IMR-90 (cell line): ENCODE results near the gene IFIT1B. TPM values are rescaled to one million over a fixed set of nuclear protein-coding genes. Genes with fewer than 3 reads are reported as not detected.

ENCODE experiments used
- ATAC-seq: fragments of 200-7000 bp; cut with Tn5 transposase; 2 replicates; pipeline ENCODE4 v1.9.1; 2020; ENCODE audit warnings: low read depth, mild to moderate bottlenecking, moderate library complexity
- BruUV-seq: library from RNA; stranded (reverse); fragments of 400-500 nt; replicated peaks from 2 replicates; lab custom pipeline; 2021; lab: Mats Ljungman, UMichigan
- CTCF ChIA-PET: fragments of 300-600 bp; formaldehyde crosslinking; extraction: SDS; loops from one replicate; lab custom pipeline; 2021; ENCODE audit warnings: antibody characterized with exemption; lab: Yijun Ruan, JAX
- POLR2A ChIA-PET: fragments of 300-600 bp; sonication (Branson Sonifier 250); formaldehyde crosslinking; loops from one replicate; lab custom pipeline; 2022; ENCODE audit warnings: antibody characterized with exemption; ENCODE audit not compliant: unreplicated experiment; lab: Charles Lee
- DNase-seq: peaks from one replicate; pipeline ENCODE4 v3.0.0; 2013
- H2AFZ ChIP-seq: replicated peaks from 2 replicates; pipeline ENCODE3; 2013; ENCODE audit warnings: low read length, mild to moderate bottlenecking; ENCODE audit not compliant: poor library complexity
- H2AK5ac ChIP-seq: 2 replicates; pipeline ENCODE4 v1.6.1; 2013; ENCODE audit warnings: low read depth, low read length, inconsistent platforms
- H2AK9ac ChIP-seq: replicated peaks from 2 replicates; pipeline ENCODE3; 2013; ENCODE audit warnings: mild to moderate bottlenecking, low read depth, low read length, moderate library complexity; ENCODE audit not compliant: poor library complexity
- H2BK120ac ChIP-seq: 2 replicates; pipeline ENCODE4 v1.6.1; 2013; ENCODE audit warnings: low read depth, low read length, inconsistent platforms
- H2BK15ac ChIP-seq: 3 replicates; pipeline ENCODE4 v1.6.1; 2013; ENCODE audit warnings: low read depth, low read length, inconsistent platforms
- H2BK20ac ChIP-seq: 2 replicates; pipeline ENCODE4 v1.6.1; 2013; ENCODE audit warnings: low read depth, mild to moderate bottlenecking, inconsistent platforms, low read length, moderate library complexity
- H2BK5ac ChIP-seq: 2 replicates; pipeline ENCODE4 v1.6.1; 2013; ENCODE audit warnings: mild to moderate bottlenecking, low read depth, low read length, inconsistent platforms; ENCODE audit not compliant: poor library complexity, severe bottlenecking
- H3K14ac ChIP-seq: replicated peaks from 2 replicates; pipeline ENCODE4 v1.6.1; 2013; ENCODE audit warnings: low read depth, low read length, inconsistent platforms
- H3K18ac ChIP-seq: 2 replicates; pipeline ENCODE4 v1.6.1; 2013; ENCODE audit warnings: low read depth, low read length, control low read depth
- H3K23ac ChIP-seq: 2 replicates; pipeline ENCODE4 v1.6.1; 2013; ENCODE audit warnings: low read depth, low read length, inconsistent platforms
- H3K27ac ChIP-seq: 2 replicates; pipeline ENCODE4 v1.5.1; 2013; ENCODE audit warnings: mild to moderate bottlenecking, control low read depth, low read length; ENCODE audit not compliant: insufficient read depth
- H3K27me3 ChIP-seq: 2 replicates; pipeline ENCODE4 v1.6.1; 2013; ENCODE audit warnings: low read length; ENCODE audit not compliant: control insufficient read depth, insufficient read depth
- H3K36me3 ChIP-seq: 2 replicates; pipeline ENCODE4 v1.6.1; 2013; ENCODE audit warnings: low read length, mixed read lengths; ENCODE audit not compliant: control insufficient read depth, insufficient read depth
- H3K4ac ChIP-seq: 2 replicates; pipeline ENCODE4 v1.6.1; 2013; ENCODE audit warnings: low read depth, low read length, inconsistent platforms
- H3K4me1 ChIP-seq: 2 replicates; pipeline ENCODE4 v1.6.1; 2013; ENCODE audit warnings: low read length, mixed read lengths; ENCODE audit not compliant: control insufficient read depth, insufficient read depth
- H3K4me2 ChIP-seq: 2 replicates; pipeline ENCODE4 v1.6.1; 2013; ENCODE audit warnings: low read depth, mild to moderate bottlenecking, control low read depth, low read length, moderate library complexity
- H3K4me3 ChIP-seq: 2 replicates; pipeline ENCODE4 v1.5.1; 2013; ENCODE audit warnings: low read depth, mild to moderate bottlenecking, control low read depth, low read length, moderate library complexity; ENCODE audit not compliant: insufficient read depth
- H3K56ac ChIP-seq: 2 replicates; pipeline ENCODE4 v1.6.1; 2013; ENCODE audit warnings: low read length, inconsistent platforms; ENCODE audit not compliant: insufficient read depth; ENCODE audit errors: extremely low read depth
- H3K79me1 ChIP-seq, 2 experiments: 2 replicates each; pipeline ENCODE4 v1.6.1; 2013; ENCODE audit warnings: low read length in 2 of 2, inconsistent platforms in 1 of 2, low read depth in 1 of 2
- H3K9ac ChIP-seq: 2 replicates; pipeline ENCODE4 v1.6.1; 2013; ENCODE audit warnings: low read depth, low read length, control low read depth
- H3K9me1 ChIP-seq: 2 replicates; pipeline ENCODE4 v1.6.1; 2013; ENCODE audit warnings: low read length, inconsistent platforms; ENCODE audit not compliant: insufficient read depth
- H3K9me3 ChIP-seq: 2 replicates; pipeline ENCODE4 v1.6.1; 2013; ENCODE audit warnings: low read length; ENCODE audit not compliant: control insufficient read depth, insufficient read depth
- H4K20me1 ChIP-seq: 2 replicates; pipeline ENCODE4 v1.6.1; 2013; ENCODE audit warnings: low read length, inconsistent platforms; ENCODE audit not compliant: insufficient read depth
- H4K5ac ChIP-seq: 2 replicates; pipeline ENCODE4 v1.6.1; 2013; ENCODE audit warnings: mild to moderate bottlenecking, low read depth, low read length, control low read depth
- H4K8ac ChIP-seq, 2 experiments: 2 replicates each; pipeline ENCODE4 v1.6.1; 2013; ENCODE audit warnings: low read depth in 2 of 2, low read length in 2 of 2, control low read depth in 1 of 2, inconsistent platforms in 1 of 2
- H4K91ac ChIP-seq: 2 replicates; pipeline ENCODE4 v1.6.1; 2013; ENCODE audit warnings: low read depth, low read length, inconsistent platforms; ENCODE audit not compliant: insufficient read depth
- BHLHE40 ChIP-seq: fragments of 150-350 bp; IDR thresholded peaks from 2 replicates; pipeline ENCODE4 v1.6.1; 2016; ENCODE audit warnings: mild to moderate bottlenecking, low read depth, low read length
- CEBPB ChIP-seq: IDR thresholded peaks from 2 replicates; pipeline ENCODE4 v1.6.1; 2012; ENCODE audit warnings: low read depth, low read length, improper control_type of control experiment
- CHD1 ChIP-seq: IDR thresholded peaks from 2 replicates; pipeline ENCODE4 v1.6.1; 2012; ENCODE audit warnings: low read depth, low read length, improper control_type of control experiment
- CTCF ChIP-seq: conservative IDR thresholded peaks from 2 replicates; pipeline ENCODE4 v1.5.1; 2012; ENCODE audit warnings: mild to moderate bottlenecking, low read depth, low read length, improper control_type of control experiment
- ELK1 ChIP-seq: fragments of 150-350 bp; IDR thresholded peaks from 2 replicates; pipeline ENCODE4 v1.6.1; 2016; ENCODE audit warnings: low read depth, mild to moderate bottlenecking, low read length, moderate library complexity, borderline replicate concordance
- FOS ChIP-seq: fragments of 150-350 bp; IDR thresholded peaks from 2 replicates; pipeline ENCODE4 v1.6.1; 2016; ENCODE audit warnings: low read depth, low read length
- MAFK ChIP-seq: IDR thresholded peaks from 2 replicates; pipeline ENCODE4 v1.6.1; 2012; ENCODE audit warnings: low read depth, low read length, improper control_type of control experiment
- MAZ ChIP-seq: IDR thresholded peaks from 2 replicates; pipeline ENCODE4 v1.6.1; 2012; ENCODE audit warnings: low read depth, mild to moderate bottlenecking, low read length, improper control_type of control experiment, moderate library complexity, borderline replicate concordance
- MXI1 ChIP-seq: IDR thresholded peaks from 2 replicates; pipeline ENCODE4 v1.6.1; 2012; ENCODE audit warnings: low read depth, mild to moderate bottlenecking, low read length, moderate library complexity, borderline replicate concordance
- NFE2L2 ChIP-seq: fragments of 150-350 bp; IDR thresholded peaks from 2 replicates; pipeline ENCODE4 v1.6.1; 2016; ENCODE audit warnings: low read depth, mild to moderate bottlenecking, low read length
- POLR2A ChIP-seq: IDR thresholded peaks from 2 replicates; pipeline ENCODE4 v1.6.1; 2012; ENCODE audit warnings: mild to moderate bottlenecking, low read depth, low read length
- RAD21 ChIP-seq: IDR thresholded peaks from 2 replicates; pipeline ENCODE4 v1.6.1; 2012; ENCODE audit warnings: low read length, improper control_type of control experiment
- RCOR1 ChIP-seq: IDR thresholded peaks from 2 replicates; pipeline ENCODE4 v1.6.1; 2012; ENCODE audit warnings: mild to moderate bottlenecking, low read length, improper control_type of control experiment; ENCODE audit not compliant: insufficient replicate concordance
- RFX5 ChIP-seq: IDR thresholded peaks from 2 replicates; pipeline ENCODE4 v1.8.0; 2012; ENCODE audit warnings: low read depth, mild to moderate bottlenecking, low read length, moderate library complexity
- SMC3 ChIP-seq: fragments of 150-350 bp; IDR thresholded peaks from 2 replicates; pipeline ENCODE4 v1.6.1; 2016; ENCODE audit warnings: low read depth, mild to moderate bottlenecking, antibody characterized with exemption, low read length, moderate library complexity
- WGBS, 2 experiments: methylation state at CpG; one replicate each; pipeline versions ENCODE4 v1.1.5 to v1.1.7; 2013; ENCODE audit warnings: missing lambda C conversion rate in 2 of 2; ENCODE audit not compliant: insufficient read length in 1 of 2; ENCODE audit errors: extremely low coverage in 2 of 2; 5-methylcytosine and 5-hydroxymethylcytosine counted together
- dilution Hi-C: fragments of 300-500 bp; cut with HindIII; formaldehyde crosslinking; loops from one replicate; pipeline ENCODE4 v1.14.3; 2018; ENCODE audit warnings: low sequenced_read_pairs; ENCODE audit not compliant: unreplicated experiment
- in situ Hi-C: fragments of 300-500 bp; cut with MboI; formaldehyde crosslinking; loops from 3 replicates; pipeline ENCODE4 v1.14.3; 2019; ENCODE audit warnings: low sequenced_read_pairs, inconsistent platforms, mixed read lengths
- intact Hi-C: fragments of 100-400 bp; cut with micrococcal nuclease; formaldehyde crosslinking; loops from 2 replicates; pipeline ENCODE4 v1.10.0; 2022
- polyA plus RNA-seq, 3 experiments: library from polyadenylated mRNA; depleted of rRNA; stranded (reverse); fragments of >200 nt; gene quantifications; 2 replicates each; pipeline ENCODE4 v1.2.3, GENCODE V29; 2012; ENCODE audit warnings: low replicate concordance in 1 of 3
- total RNA-seq: library from RNA; depleted of rRNA; stranded (reverse); fragments of >200 nt; gene quantifications from 2 replicates; pipeline ENCODE4 v1.2.3, GENCODE V29; 2012
- TF ChIP-seq, protein P1 (sequence below): fragments of 150-350 bp; IDR thresholded peaks from 2 replicates; pipeline ENCODE4 v1.6.1; 2017; ENCODE audit warnings: mild to moderate bottlenecking, antibody characterized with exemption, low read length, low read depth

IFIT1B gene
- total and polyA plus RNA-seq, 2 of the 4 experiments (the other 2 are of a cell fraction): not detected

GRCh38 chr10:89343089-89343767, 34.6 kb upstream of the IFIT1B start:
- Histone ChIP-seq H3K4me3 (no peak overlapping the region), H3K18ac (no peak overlapping the region), H3K4me2 (no peak overlapping the region), H3K23ac (no peak overlapping the region), H2AFZ (no peak overlapping the region), H2BK5ac (no peak overlapping the region), H2BK20ac (0 out of 2 replicates have a peak overlapping the region, but pooled peaks have one; percentile 10), H2BK15ac (no peak overlapping the region), H3K79me1 (no peaks in the 10 kb centered on the region), H4K91ac (no peak overlapping the region), H2BK120ac (no peak overlapping the region), H3K9ac (no peak overlapping the region), H3K9me1 (no peaks in the 10 kb centered on the region; the same call in 1 of the 2 replicates), H3K56ac (no peak overlapping the region), H3K27me3 (no peaks in the 10 kb centered on the region), H3K14ac (no peak overlapping the region), H3K4ac (no peak overlapping the region; the same call in 1 of the 2 replicates), H2AK9ac (no peak overlapping the region), H4K20me1 (no peaks in the 10 kb centered on the region), H3K4me1 (peaks cover 4% of the 10 kb centered on the region), H3K36me3 (peaks cover 6% of the 10 kb centered on the region), H2AK5ac (no peak overlapping the region), H3K9me3 (no peaks in the 10 kb centered on the region), H4K5ac (no peak overlapping the region), H4K8ac (no peak overlapping the region), H3K27ac (no peak overlapping the region)
- ATAC-seq: no peak
- intact Hi-C loops: no loop called here
- CTCF ChIA-PET: interaction anchor here (0.7 kb wide), 1 partner anchor 33 kb away, joined by 4 read pairs; no protein-coding TSS in a partner anchor
- BruUV-seq: no TSS peak
- DNase-seq: no peak
- in situ Hi-C loops: no loop called here
- POLR2A ChIA-PET: no interaction called here
- dilution Hi-C loops: no loop called here
- no peak for TF ChIP-seq CTCF
- no peak for TF ChIP-seq POLR2A
- no peak for TF ChIP-seq RAD21
- no peak for TF ChIP-seq BHLHE40
- no peak for TF ChIP-seq SMC3
- TF ChIP-seq CEBPB: no peak
- TF ChIP-seq MAZ: no peak
- TF ChIP-seq MXI1: no peak
- TF ChIP-seq RFX5: no peak
- TF ChIP-seq, protein P1, sequence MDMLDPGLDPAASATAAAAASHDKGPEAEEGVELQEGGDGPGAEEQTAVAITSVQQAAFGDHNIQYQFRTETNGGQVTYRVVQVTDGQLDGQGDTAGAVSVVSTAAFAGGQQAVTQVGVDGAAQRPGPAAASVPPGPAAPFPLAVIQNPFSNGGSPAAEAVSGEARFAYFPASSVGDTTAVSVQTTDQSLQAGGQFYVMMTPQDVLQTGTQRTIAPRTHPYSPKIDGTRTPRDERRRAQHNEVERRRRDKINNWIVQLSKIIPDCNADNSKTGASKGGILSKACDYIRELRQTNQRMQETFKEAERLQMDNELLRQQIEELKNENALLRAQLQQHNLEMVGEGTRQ: no peak
- TF ChIP-seq RCOR1: no peak
- TF ChIP-seq FOS: no peak
- TF ChIP-seq MAFK: no peak
- no peak for TF ChIP-seq CHD1
- no peak for TF ChIP-seq ELK1
- TF ChIP-seq NFE2L2: no peak
- WGBS, 2 experiments: no CpG with 5 or more reads among the region's 5 CpGs
